Measurements from ENCODE around the gene MRPL3.
A peak's percentile ranks its signal among the peaks of the same experiment; 100 is the strongest.
"Not testable (repeated sequence)": the region's sequence is repeated elsewhere in the genome, so short reads cannot be mapped to it uniquely, and the experiment has no call there.

Gene MRPL3

GRCh38 chr3:131505421-131505820, 2.6 kb upstream of the MRPL3 start:
- H3K4me3 ChIP-seq (replicated peaks in 1 of 2; ENCODE audit: low read depth in 2 of 2, low read length in 2 of 2): no peak overlapping the region
- no peak for DNase-seq (ENCODE audit: low read depth in 2 of 2)
- no peak for TF ChIP-seq CTCF (IDR thresholded peaks at IDR 0.05; ENCODE audit: low read depth, low read length)

GRCh38 chr3:131503320-131503635, 507 bp upstream of the MRPL3 start:
- H3K4me3 ChIP-seq (replicated peaks in 1 of 2; ENCODE audit: low read depth in 2 of 2, low read length in 2 of 2): peak overlapping the region; percentile 94
- TF ChIP-seq CTCF (IDR thresholded peaks at IDR 0.05; ENCODE audit: low read depth, low read length): no peak
- DNase-seq (ENCODE audit: low read depth in 2 of 2): peak in 1 of 2 donors; percentile 12

- peak overlapping the region; percentile 94 for H3K4me3 ChIP-seq (replicated peaks in 1 of 2; ENCODE audit: low read depth in 2 of 2, low read length in 2 of 2)
- peak in 1 of 2 donors; percentile 2 for DNase-seq (ENCODE audit: low read depth in 2 of 2)
- no peak for TF ChIP-seq CTCF (IDR thresholded peaks at IDR 0.05; ENCODE audit: low read depth, low read length)
Observed at GRCh38 chr3:131501949-131502348, 822 bp downstream of the MRPL3 start.

- H3K4me3 ChIP-seq (replicated peaks in 1 of 2; ENCODE audit: low read depth in 2 of 2, low read length in 2 of 2): no peak overlapping the region
- DNase-seq (ENCODE audit: low read depth in 2 of 2): no peak
- TF ChIP-seq CTCF (IDR thresholded peaks at IDR 0.05; ENCODE audit: low read depth, low read length): no peak
Observed at GRCh38 chr3:131494706-131495105, 8.1 kb downstream of the MRPL3 start.

- no peak for TF ChIP-seq CTCF (IDR thresholded peaks at IDR 0.05; ENCODE audit: low read depth, low read length)
- DNase-seq (ENCODE audit: low read depth in 2 of 2): peak in 1 of 2 donors; percentile 5
- no peak overlapping the region for H3K4me3 ChIP-seq (replicated peaks in 1 of 2; ENCODE audit: low read depth in 2 of 2, low read length in 2 of 2)
Observed at GRCh38 chr3:131491775-131492174, 11.0 kb downstream of the MRPL3 start.

- no peak overlapping the region for H3K4me3 ChIP-seq (replicated peaks in 1 of 2; ENCODE audit: low read depth in 2 of 2, low read length in 2 of 2)
- DNase-seq (ENCODE audit: low read depth in 2 of 2): no peak
- no peak for TF ChIP-seq CTCF (IDR thresholded peaks at IDR 0.05; ENCODE audit: low read depth, low read length)
Observed at GRCh38 chr3:131491084-131491483, 11.7 kb downstream of the MRPL3 start.

- H3K4me3 ChIP-seq (replicated peaks in 1 of 2; ENCODE audit: low read depth in 2 of 2, low read length in 2 of 2); DNase-seq (ENCODE audit: low read depth in 2 of 2): not testable (repeated sequence)
Observed at GRCh38 chr3:131486545-131486944, 16.2 kb downstream of the MRPL3 start.

Measured in cardiac fibroblast (primary cell).